ENCODE data around the gene GDF3.

DNA sequence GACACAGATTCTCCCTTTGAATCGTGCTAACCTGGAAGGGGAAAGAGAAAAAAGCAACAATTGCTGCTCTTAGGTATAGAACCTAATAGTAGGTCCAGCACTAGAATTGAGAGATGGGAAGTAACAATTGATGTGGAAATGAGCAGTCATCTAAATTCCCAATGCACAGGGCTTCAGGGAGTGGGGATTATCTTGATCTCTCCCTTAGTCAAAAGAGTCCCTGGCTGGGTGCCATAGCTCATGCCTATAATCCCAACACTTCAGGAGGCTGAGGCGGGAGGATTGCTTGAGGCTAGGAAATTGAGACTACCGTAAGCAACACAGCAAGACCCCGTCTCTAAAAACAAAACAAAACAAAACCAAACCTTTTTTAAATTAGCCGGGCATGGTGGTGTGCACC lies 33.8 kb downstream of the GDF3 start:
- TF ChIP-seq, protein P1, sequence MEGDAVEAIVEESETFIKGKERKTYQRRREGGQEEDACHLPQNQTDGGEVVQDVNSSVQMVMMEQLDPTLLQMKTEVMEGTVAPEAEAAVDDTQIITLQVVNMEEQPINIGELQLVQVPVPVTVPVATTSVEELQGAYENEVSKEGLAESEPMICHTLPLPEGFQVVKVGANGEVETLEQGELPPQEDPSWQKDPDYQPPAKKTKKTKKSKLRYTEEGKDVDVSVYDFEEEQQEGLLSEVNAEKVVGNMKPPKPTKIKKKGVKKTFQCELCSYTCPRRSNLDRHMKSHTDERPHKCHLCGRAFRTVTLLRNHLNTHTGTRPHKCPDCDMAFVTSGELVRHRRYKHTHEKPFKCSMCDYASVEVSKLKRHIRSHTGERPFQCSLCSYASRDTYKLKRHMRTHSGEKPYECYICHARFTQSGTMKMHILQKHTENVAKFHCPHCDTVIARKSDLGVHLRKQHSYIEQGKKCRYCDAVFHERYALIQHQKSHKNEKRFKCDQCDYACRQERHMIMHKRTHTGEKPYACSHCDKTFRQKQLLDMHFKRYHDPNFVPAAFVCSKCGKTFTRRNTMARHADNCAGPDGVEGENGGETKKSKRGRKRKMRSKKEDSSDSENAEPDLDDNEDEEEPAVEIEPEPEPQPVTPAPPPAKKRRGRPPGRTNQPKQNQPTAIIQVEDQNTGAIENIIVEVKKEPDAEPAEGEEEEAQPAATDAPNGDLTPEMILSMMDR (IDR thresholded peaks at IDR 0.05) = no peak
- TF ChIP-seq EZH2phosphoT487 (IDR thresholded peaks at IDR 0.05) = peak; percentile 82
